Endothelial cell of umbilical vein (primary cell): ENCODE data around the gene DPF3. TPM values are rescaled to one million over a fixed set of nuclear protein-coding genes. Genes with fewer than 3 reads are reported as not detected.

Experiments used
- BruUV-seq: library from RNA; stranded (reverse); fragments of 400-500 nt; replicated peaks from 2 replicates; lab custom pipeline; 2021; lab: Mats Ljungman, UMichigan
- CTCF ChIA-PET: fragments of 300-600, 350-600 bp; sonication (Branson Sonifier 250); formaldehyde crosslinking; loops from one replicate; lab custom pipeline; 2021; ENCODE audit warnings: antibody characterized with exemption, inconsistent platforms; lab: Charles Lee
- POLR2A ChIA-PET: fragments of 300-600, 350-600 bp; sonication (Branson Sonifier 250); formaldehyde crosslinking; loops from one replicate; lab custom pipeline; 2021; ENCODE audit warnings: antibody characterized with exemption, inconsistent platforms; lab: Charles Lee
- DNase-seq: peaks from one replicate; pipeline ENCODE4 v3.0.0-alpha.2; 2011; ENCODE audit warnings: low read depth, low spot score
- FAIRE-seq: peaks from 2 replicates; lab custom pipeline; 2011; peaks lifted over from hg19 to GRCh38; lab: Jason Lieb, UNC
- H2AFZ ChIP-seq: 2 replicates; pipeline ENCODE4 v1.6.0; 2012; ENCODE audit warnings: low read depth, low read length, control low read depth, inconsistent platforms
- H3K27ac ChIP-seq: 2 replicates; pipeline ENCODE4 v1.5.1; 2011; ENCODE audit warnings: low read depth, mild to moderate bottlenecking, control low read depth, low read length, moderate library complexity; ENCODE audit not compliant: insufficient read depth
- H3K27me3 ChIP-seq, 2 experiments: 2 replicates each; pipeline versions ENCODE4 v1.6.0 to v1.6.1; 2011; ENCODE audit warnings: low read length in 2 of 2, mixed read lengths in 1 of 2; ENCODE audit not compliant: control insufficient read depth in 2 of 2, insufficient read depth in 2 of 2
- H3K36me3 ChIP-seq, 2 experiments: 2 replicates in 1 of 2; 3 replicates in 1 of 2; pipeline ENCODE4 v1.5.1; 2011; ENCODE audit warnings: low read length in 2 of 2, mild to moderate bottlenecking in 1 of 2, moderate library complexity in 1 of 2; ENCODE audit not compliant: control insufficient read depth in 2 of 2, insufficient read depth in 2 of 2; ENCODE audit errors: extremely low read depth in 1 of 2
- H3K4me1 ChIP-seq: 3 replicates; pipeline ENCODE4 v1.5.1; 2011; ENCODE audit warnings: mild to moderate bottlenecking, low read length; ENCODE audit not compliant: control insufficient read depth, insufficient read depth; ENCODE audit errors: extremely low read depth
- H3K4me2 ChIP-seq: 2 replicates; pipeline ENCODE4 v1.6.1; 2011; ENCODE audit warnings: low read length, control low read depth, mixed read lengths; ENCODE audit not compliant: insufficient read depth
- H3K4me3 ChIP-seq, 3 experiments: fragments of 200-600 bp in 1 of 3; sonication (generic), shearing (Covaris generic) in 1 of 3; replicated peaks in 1 of 3; 2 replicates each; pipeline ENCODE4 v1.5.1; 2011 to 2016; ENCODE audit warnings: control low read depth in 3 of 3, low read length in 3 of 3, mild to moderate bottlenecking in 2 of 3, inconsistent platforms in 1 of 3, low read depth in 1 of 3, moderate library complexity in 1 of 3; ENCODE audit not compliant: insufficient read depth in 1 of 3
- H3K79me2 ChIP-seq: 2 replicates; pipeline ENCODE4 v1.6.0; 2012; ENCODE audit warnings: low read length, inconsistent platforms; ENCODE audit not compliant: control insufficient read depth, insufficient read depth
- H3K9ac ChIP-seq: replicated peaks from 2 replicates; pipeline ENCODE3; 2011; ENCODE audit warnings: low read length, control low read depth; ENCODE audit not compliant: insufficient read depth; ENCODE audit errors: extremely low read depth
- H3K9me1 ChIP-seq: replicated peaks from 3 replicates; pipeline ENCODE4 v1.6.0; 2011; ENCODE audit warnings: mild to moderate bottlenecking, low read length; ENCODE audit not compliant: control insufficient read depth, insufficient read depth; ENCODE audit errors: extremely low read depth
- H3K9me3 ChIP-seq: replicated peaks from 2 replicates; pipeline ENCODE4 v1.5.1; 2012; ENCODE audit warnings: low read length, inconsistent platforms; ENCODE audit not compliant: control insufficient read depth, insufficient read depth
- H4K20me1 ChIP-seq: replicated peaks from 2 replicates; pipeline ENCODE3; 2011; ENCODE audit warnings: mild to moderate bottlenecking, low read length; ENCODE audit not compliant: control insufficient read depth, insufficient read depth; ENCODE audit errors: extremely low read depth
- EZH2 ChIP-seq: IDR thresholded peaks from 2 replicates; pipeline ENCODE4 v1.6.1; 2012; ENCODE audit warnings: borderline replicate concordance, low read depth, mild to moderate bottlenecking, moderate library complexity, low read length, inconsistent platforms; ENCODE audit not compliant: severe bottlenecking
- FOS ChIP-seq: IDR thresholded peaks from 2 replicates; pipeline ENCODE4 v1.6.1; 2011; ENCODE audit warnings: mild to moderate bottlenecking, low read length, moderate library complexity, borderline replicate concordance; ENCODE audit not compliant: insufficient read depth
- GATA2 ChIP-seq: IDR thresholded peaks from 2 replicates; pipeline ENCODE4 v1.7.0; 2011; ENCODE audit warnings: low read depth, mild to moderate bottlenecking, moderate library complexity, mixed read lengths, low read length; ENCODE audit not compliant: insufficient read length, insufficient read depth
- JUN ChIP-seq: IDR thresholded peaks from 2 replicates; pipeline ENCODE4 v1.6.1; 2011; ENCODE audit warnings: borderline replicate concordance, low read depth; ENCODE audit not compliant: insufficient read length, insufficient read depth
- MYC ChIP-seq: IDR thresholded peaks from one replicate; pipeline ENCODE4 v1.6.1; 2011; ENCODE audit warnings: mild to moderate bottlenecking, low read depth, low read length
- POLR2A ChIP-seq: IDR thresholded peaks from 2 replicates; pipeline ENCODE4 v1.6.1; 2012; ENCODE audit warnings: low read depth, mild to moderate bottlenecking, control low read depth, low read length
- POLR2AphosphoS5 ChIP-seq: IDR thresholded peaks from 2 replicates; pipeline ENCODE4 v1.6.1; 2012; ENCODE audit warnings: low read depth, mild to moderate bottlenecking, control low read depth, low read length, moderate library complexity; ENCODE audit not compliant: insufficient read depth
- dilution Hi-C: fragments of 300-500 bp; cut with MboI; formaldehyde crosslinking; loops from one replicate; pipeline ENCODE4 v1.15.0; 2019; ENCODE audit warnings: low sequenced_read_pairs; ENCODE audit not compliant: extremely low pct_ligation_motif_present
- intact Hi-C: fragments of 100-400 bp; cut with micrococcal nuclease; formaldehyde crosslinking; loops from one replicate; pipeline ENCODE4 v1.10.0; 2022
- polyA plus RNA-seq, 4 experiments: library from polyadenylated mRNA; depleted of rRNA in 3 of 4; stranded (reverse) in 3 of 4; unstranded in 1 of 4; fragments of >200 nt; gene quantifications; 2 replicates each; pipeline versions ENCODE4 v1.2.1 to v1.2.3, GENCODE V29; 2011 to 2012; ENCODE audit warnings: missing spikeins in 1 of 4
- total RNA-seq: library from RNA; stranded (reverse); gene quantifications from 2 replicates; pipeline ENCODE4 v1.2.3, GENCODE V29; 2021
- TF ChIP-seq, protein P1 (sequence below): IDR thresholded peaks from 2 replicates; pipeline ENCODE4 v1.6.1; 2011; ENCODE audit not compliant: insufficient read depth, insufficient read length
- TF ChIP-seq, protein P2 (sequence below), 2 donors: IDR thresholded peaks; 1 replicate in 1 of 2; 2 replicates in 1 of 2; pipeline ENCODE4 v1.5.1; 2011; ENCODE audit warnings: low read length in 2 of 2, mild to moderate bottlenecking in 2 of 2, moderate library complexity in 2 of 2, control low read depth in 1 of 2, inconsistent platforms in 1 of 2, low read depth in 1 of 2; ENCODE audit not compliant: insufficient read depth in 1 of 2; ENCODE audit errors: extremely low read depth in 1 of 2

DPF3 gene
- total and polyA plus RNA-seq, 2 donors (not counting 3 experiments of a cell fraction or from before 2014, with no cell fraction given), result 2.4 to 3.5 TPM

DNA sequence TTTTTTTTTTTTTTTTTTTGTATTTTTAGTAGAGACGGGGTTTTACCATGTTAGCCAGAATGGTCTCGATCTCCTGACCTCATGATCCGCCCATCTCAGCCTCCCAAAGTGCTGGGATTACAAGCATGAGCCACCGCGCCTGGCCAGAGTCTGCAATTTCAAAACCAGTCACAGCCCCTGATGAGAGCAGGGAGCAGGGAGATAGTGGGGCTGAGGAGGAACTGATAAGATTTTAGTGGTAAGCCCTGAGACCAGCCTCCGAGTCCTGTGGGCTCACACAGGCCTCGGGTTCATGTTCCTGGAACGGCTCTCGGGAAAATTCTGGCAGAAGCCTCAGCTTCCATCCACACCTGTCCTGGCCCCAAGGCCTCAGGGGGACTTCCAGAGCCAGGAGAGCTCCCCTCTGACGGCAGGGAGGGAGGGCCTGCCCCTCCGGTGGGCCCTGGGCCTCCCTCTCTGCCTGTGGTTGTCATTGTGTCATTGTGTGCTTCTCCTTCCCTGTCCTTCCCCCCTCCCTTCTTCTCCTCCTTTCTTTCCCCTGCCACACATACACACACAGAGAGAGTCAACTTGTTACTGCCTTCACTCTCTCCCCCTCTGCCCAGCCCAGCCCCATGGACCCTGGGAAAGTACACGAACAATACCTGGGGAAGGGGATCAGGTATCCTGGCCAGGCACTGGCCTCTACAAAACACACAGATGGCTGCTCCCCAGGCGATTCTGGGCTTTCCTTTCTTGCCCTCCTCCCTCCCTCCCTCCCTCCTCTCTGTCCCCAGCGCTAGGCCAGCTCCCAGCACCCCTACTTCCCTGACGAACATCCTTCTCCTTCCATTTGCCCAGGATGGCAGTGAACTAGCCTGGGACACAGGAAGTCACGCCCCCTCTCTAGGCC, 294.1 kb downstream of the DPF3 start:
- Histone ChIP-seq H4K20me1 (no peaks in the 10 kb centered on the region), H3K36me3 (no peaks in the 10 kb centered on the region), H3K4me1 (no peaks in the 10 kb centered on the region), H3K4me2 (no peak overlapping the region), H3K9me1 (no peaks in the 10 kb centered on the region), H2AFZ (no peak overlapping the region), H3K9ac (no peak overlapping the region), H3K4me3 (no peak overlapping the region), H3K27ac (no peak overlapping the region), H3K9me3 (no peaks in the 10 kb centered on the region), H3K79me2 (no peaks in the 10 kb centered on the region), H3K27me3 (peaks cover 3 to 6% of the 10 kb centered on the region in 2 experiments)
- intact Hi-C loops, result no loop called here
- CTCF ChIA-PET, result interaction anchor here (0.7 to 1.8 kb wide), 2 partner anchors 83 to 202 kb away, joined by 4 read pairs; no protein-coding TSS in a partner anchor
- DNase-seq (no peak), FAIRE-seq (no peak)
- TF ChIP-seq POLR2AphosphoS5 (no peak), JUN (no peak), MYC (no peak), FOS (no peak), GATA2 (no peak), POLR2A (no peak), EZH2 (no peak)
- TF ChIP-seq, protein P1, sequence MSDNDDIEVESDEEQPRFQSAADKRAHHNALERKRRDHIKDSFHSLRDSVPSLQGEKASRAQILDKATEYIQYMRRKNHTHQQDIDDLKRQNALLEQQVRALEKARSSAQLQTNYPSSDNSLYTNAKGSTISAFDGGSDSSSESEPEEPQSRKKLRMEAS, result no peak
- TF ChIP-seq, protein P2, sequence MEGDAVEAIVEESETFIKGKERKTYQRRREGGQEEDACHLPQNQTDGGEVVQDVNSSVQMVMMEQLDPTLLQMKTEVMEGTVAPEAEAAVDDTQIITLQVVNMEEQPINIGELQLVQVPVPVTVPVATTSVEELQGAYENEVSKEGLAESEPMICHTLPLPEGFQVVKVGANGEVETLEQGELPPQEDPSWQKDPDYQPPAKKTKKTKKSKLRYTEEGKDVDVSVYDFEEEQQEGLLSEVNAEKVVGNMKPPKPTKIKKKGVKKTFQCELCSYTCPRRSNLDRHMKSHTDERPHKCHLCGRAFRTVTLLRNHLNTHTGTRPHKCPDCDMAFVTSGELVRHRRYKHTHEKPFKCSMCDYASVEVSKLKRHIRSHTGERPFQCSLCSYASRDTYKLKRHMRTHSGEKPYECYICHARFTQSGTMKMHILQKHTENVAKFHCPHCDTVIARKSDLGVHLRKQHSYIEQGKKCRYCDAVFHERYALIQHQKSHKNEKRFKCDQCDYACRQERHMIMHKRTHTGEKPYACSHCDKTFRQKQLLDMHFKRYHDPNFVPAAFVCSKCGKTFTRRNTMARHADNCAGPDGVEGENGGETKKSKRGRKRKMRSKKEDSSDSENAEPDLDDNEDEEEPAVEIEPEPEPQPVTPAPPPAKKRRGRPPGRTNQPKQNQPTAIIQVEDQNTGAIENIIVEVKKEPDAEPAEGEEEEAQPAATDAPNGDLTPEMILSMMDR (IDR thresholded peaks at IDR 0.05; ENCODE audit: extremely low read depth in 1 of 2, insufficient read depth in 1 of 2, low read depth in 1 of 2, low read length in 2 of 2), result no peak
- no TSS peak for BruUV-seq
- dilution Hi-C loops, result no loop called here
- POLR2A ChIA-PET, result no interaction called here
